ENCODE measurements around the gene MACROD2. TPM values are rescaled to one million over a fixed set of nuclear protein-coding genes. Genes with fewer than 3 reads are reported as not detected.

Gene MACROD2
- total RNA-seq, 1 donor from 2014 or later, result 6.7 TPM

DNA sequence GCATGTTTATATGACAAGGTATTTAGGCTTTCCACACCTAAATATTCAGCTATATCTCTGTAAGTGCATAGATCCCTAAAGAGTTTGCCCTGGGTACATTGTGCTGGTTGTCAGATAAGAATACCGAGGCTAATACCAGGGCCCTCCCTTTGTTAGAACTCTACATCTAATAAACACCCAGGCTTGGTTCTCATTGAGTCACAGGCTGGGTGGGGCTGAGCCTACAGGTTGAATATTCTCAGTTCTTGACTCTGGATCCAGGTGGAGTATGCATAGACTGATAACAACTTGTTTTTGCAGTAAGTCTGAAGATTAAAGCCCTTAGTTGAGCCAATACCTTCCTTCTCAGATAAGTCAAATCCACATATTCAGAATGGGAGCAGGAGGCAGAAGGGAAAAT, 654.3 kb downstream of the MACROD2 start:
- no peak for DNase-seq (ENCODE audit: extremely low spot score, unreplicated experiment)
- H3K9me3 Mint-ChIP-seq, result peaks cover 6% of the 10 kb centered on the region
- no peak overlapping the region for H3K4me3 Mint-ChIP-seq

DNA sequence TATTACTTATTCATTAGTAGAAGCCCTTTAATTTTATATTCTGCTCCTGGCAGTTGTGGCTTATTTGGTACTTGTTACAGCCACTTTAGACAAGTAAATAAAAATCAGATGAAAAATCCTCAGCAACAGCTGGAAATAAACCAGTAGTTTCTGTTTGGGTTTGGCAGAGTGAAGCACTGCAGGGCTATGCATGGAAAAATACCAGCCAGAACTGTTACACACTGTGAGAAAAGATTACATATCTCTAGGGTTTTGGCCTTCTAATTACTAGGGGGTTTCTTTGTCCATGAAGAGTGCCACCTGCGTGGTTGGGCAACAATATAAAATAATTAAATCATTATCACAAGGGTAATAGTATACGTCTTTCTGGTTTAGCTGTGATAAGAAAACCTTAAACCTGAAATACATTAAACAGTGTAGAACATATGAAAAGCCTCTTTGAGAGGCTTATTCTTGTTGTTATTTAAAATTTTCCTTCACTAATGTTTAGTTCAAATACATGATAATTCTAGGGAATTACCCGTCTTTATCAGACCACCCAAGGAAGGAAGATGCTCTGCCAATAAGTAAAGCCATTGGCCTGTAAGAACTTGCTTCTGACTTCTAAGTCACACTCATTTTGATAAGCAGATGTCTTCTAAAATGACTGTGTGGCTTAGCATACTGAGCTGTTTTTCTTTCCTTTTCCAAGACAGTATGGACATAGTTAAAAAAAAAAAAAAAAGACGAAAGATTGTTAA, 662.1 kb downstream of the MACROD2 start:
- Mint-ChIP-seq H3K27ac (no peak overlapping the region), H3K36me3 (peaks cover 5% of the 10 kb centered on the region), H3K4me1 (ENCODE audit: unreplicated experiment) (peaks cover 21% of the 10 kb centered on the region), H3K4me3 (no peak overlapping the region), H3K9me3 (peaks cover 13% of the 10 kb centered on the region), H3K27me3 (peaks cover 11% of the 10 kb centered on the region)
- TF ChIP-seq CTCF (conservative IDR thresholded peaks at IDR 0.05), result no peak
- DNase-seq (ENCODE audit: extremely low spot score, unreplicated experiment), result no peak

More for the DNA sequence above, 654.3 kb downstream of the MACROD2 start:
- Mint-ChIP-seq H3K27me3 (peaks cover 4% of the 10 kb centered on the region), H3K4me1 (ENCODE audit: unreplicated experiment) (peaks cover 13% of the 10 kb centered on the region), H3K36me3 (no peaks in the 10 kb centered on the region), H3K27ac (no peak overlapping the region)
- no peak for TF ChIP-seq CTCF (conservative IDR thresholded peaks at IDR 0.05)

GRCh38 chr20:14664101-14664500, 668.8 kb downstream of the MACROD2 start:
- no peak for TF ChIP-seq CTCF (conservative IDR thresholded peaks at IDR 0.05)
- H3K9me3 Mint-ChIP-seq, result peaks cover 16% of the 10 kb centered on the region
- no peak for DNase-seq (ENCODE audit: extremely low spot score, unreplicated experiment)
- peaks cover 20% of the 10 kb centered on the region for H3K4me1 Mint-ChIP-seq (ENCODE audit: unreplicated experiment)
- no peak overlapping the region for H3K27ac Mint-ChIP-seq
- H3K27me3 Mint-ChIP-seq, result peaks cover 50% of the 10 kb centered on the region
- peaks cover 5% of the 10 kb centered on the region for H3K36me3 Mint-ChIP-seq
- no peak overlapping the region for H3K4me3 Mint-ChIP-seq

- Mint-ChIP-seq H3K9me3 (peaks cover 6% of the 10 kb centered on the region), H3K4me3 (no peak overlapping the region), H3K36me3 (no peaks in the 10 kb centered on the region), H3K4me1 (ENCODE audit: unreplicated experiment) (peaks cover 11% of the 10 kb centered on the region), H3K27me3 (peaks cover 59% of the 10 kb centered on the region), H3K27ac (no peak overlapping the region)
- TF ChIP-seq CTCF (conservative IDR thresholded peaks at IDR 0.05), result no peak
- no peak for DNase-seq (ENCODE audit: extremely low spot score, unreplicated experiment)
These were observed 671.4 kb downstream of the MACROD2 start for GRCh38 chr20:14666696-14667095.

- no peak for TF ChIP-seq CTCF (conservative IDR thresholded peaks at IDR 0.05)
- H3K9me3 Mint-ChIP-seq, result peaks cover 5% of the 10 kb centered on the region
- peaks cover 11% of the 10 kb centered on the region for H3K4me1 Mint-ChIP-seq (ENCODE audit: unreplicated experiment)
- H3K4me3 Mint-ChIP-seq, result no peak overlapping the region
- no peak for DNase-seq (ENCODE audit: extremely low spot score, unreplicated experiment)
- peaks cover 58% of the 10 kb centered on the region for H3K27me3 Mint-ChIP-seq
- no peaks in the 10 kb centered on the region for H3K36me3 Mint-ChIP-seq
- H3K27ac Mint-ChIP-seq, result no peak overlapping the region
These were observed 671.9 kb downstream of the MACROD2 start for GRCh38 chr20:14667226-14667625.
